ENCODE results near the gene CCDC88A.

- no peak for TF ChIP-seq CTCF (conservative IDR thresholded peaks at IDR 0.05; ENCODE audit: low read depth in 2 of 2)
- TF ChIP-seq CREB1 (CRISPR knock-in tag; IDR thresholded peaks at IDR 0.05; ENCODE audit: low read depth), result no peak
- no peak for TF ChIP-seq POLR2AphosphoS5 (IDR thresholded peaks at IDR 0.05; ENCODE audit: low read depth)
- TF ChIP-seq STAT1 (IDR thresholded peaks at IDR 0.05; ENCODE audit: unreplicated experiment), result no peak
- no peak for TF ChIP-seq EZH2phosphoT487 (IDR thresholded peaks at IDR 0.05; ENCODE audit: unreplicated experiment)
- no peak for TF ChIP-seq REST (IDR thresholded peaks at IDR 0.05; ENCODE audit: unreplicated experiment)
- no peak for TF ChIP-seq EZH2 (IDR thresholded peaks at IDR 0.05; ENCODE audit: low read depth, unreplicated experiment)
- no peak for TF ChIP-seq ZNF114 (CRISPR knock-in tag; IDR thresholded peaks at IDR 0.05)
- TF ChIP-seq JUNB (IDR thresholded peaks at IDR 0.05; ENCODE audit: unreplicated experiment), result no peak
- TF ChIP-seq ZNF331 (CRISPR knock-in tag; IDR thresholded peaks at IDR 0.05; ENCODE audit: low read depth), result no peak
- no peak for TF ChIP-seq ETS1 (IDR thresholded peaks at IDR 0.05)
Measured at GRCh38 chr2:55459714-55460274, 40.1 kb upstream of the CCDC88A start.
